HEK293 (cell line): ENCODE data around the gene CSNK1E.
A peak's percentile ranks its signal among the peaks of the same experiment; 100 is the strongest.

Experiments
- CTCF ChIA-PET: fragments of 350-600 bp; formaldehyde crosslinking; extraction: SDS; loops from one replicate; lab custom pipeline; 2021; ENCODE audit warnings: antibody characterized with exemption; lab: Yijun Ruan, JAX
- POLR2A ChIA-PET: fragments of 300-600 bp; formaldehyde crosslinking; extraction: SDS; loops from one replicate; lab custom pipeline; 2020; ENCODE audit warnings: antibody characterized with exemption, inconsistent platforms; lab: Yijun Ruan, JAX
- H3K27ac ChIP-seq: fragments of 200-500 bp; sonication (Bioruptor generic); 2 replicates; pipeline ENCODE4 v1.5.1; 2014; ENCODE audit warnings: low read depth, low read length, control low read depth, inconsistent platforms; ENCODE audit errors: extremely low read depth
- H3K36me3 ChIP-seq, 2 experiments: fragments of 200-500 bp in 1 of 2; sonication (Bioruptor generic) in 1 of 2; 1 replicate in 1 of 2; 2 replicates in 1 of 2; pipeline ENCODE4 v1.5.1; 2014 to 2017; ENCODE audit warnings: inconsistent platforms in 2 of 2, low read length in 2 of 2; ENCODE audit not compliant: control insufficient read depth in 2 of 2, insufficient read depth in 1 of 2
- H3K4me1 ChIP-seq: fragments of 200-500 bp; sonication (Bioruptor generic); 2 replicates; pipeline ENCODE4 v1.5.1; 2014; ENCODE audit warnings: mild to moderate bottlenecking, low read length, inconsistent platforms; ENCODE audit not compliant: control insufficient read depth, insufficient read depth
- H3K4me3 ChIP-seq: 2 replicates; pipeline ENCODE4 v1.5.1; 2011; ENCODE audit warnings: low read depth, mild to moderate bottlenecking, control low read depth, low read length, moderate library complexity
- H3K9me3 ChIP-seq: fragments of 200-500 bp; sonication (Bioruptor generic); 2 replicates; pipeline ENCODE4 v1.5.1; 2014; ENCODE audit warnings: low read depth, low read length, inconsistent platforms; ENCODE audit not compliant: control insufficient read depth, insufficient read depth
- HOXA7 ChIP-seq: sonication (generic); formaldehyde crosslinking; IDR thresholded peaks from 2 replicates; pipeline ENCODE4 v1.8.1; 2022; ENCODE audit warnings: missing genetic modification reagents, borderline replicate concordance
- PRDM10 ChIP-seq: fragments of 450-650 bp; formaldehyde crosslinking; IDR thresholded peaks from 2 replicates; pipeline ENCODE4 v1.5.1; 2016; ENCODE audit warnings: missing biosample characterization, missing genetic modification characterization
- RBAK ChIP-seq: fragments of 450-650 bp; formaldehyde crosslinking; IDR thresholded peaks from 2 replicates; pipeline ENCODE4 v1.5.1; 2016; ENCODE audit warnings: missing biosample characterization, missing genetic modification characterization
- ZBTB1 ChIP-seq: fragments of 450-650 bp; formaldehyde crosslinking; IDR thresholded peaks from 2 replicates; pipeline ENCODE4 v1.5.1; 2016; ENCODE audit warnings: missing biosample characterization, missing genetic modification characterization
- ZBTB44 ChIP-seq: fragments of 450-650 bp; IDR thresholded peaks from 2 replicates; pipeline ENCODE4 v1.5.1; 2018; ENCODE audit warnings: missing biosample characterization, mild to moderate bottlenecking, missing genetic modification characterization
- ZNF518A ChIP-seq: fragments of 450-650 bp; formaldehyde crosslinking; conservative IDR thresholded peaks from 2 replicates; pipeline ENCODE4 v1.5.1; 2016; ENCODE audit warnings: low read depth, missing biosample characterization, missing genetic modification characterization
- ZNF580 ChIP-seq: fragments of 450-650 bp; formaldehyde crosslinking; IDR thresholded peaks from 2 replicates; pipeline ENCODE4 v1.5.1; 2016; ENCODE audit warnings: missing biosample characterization, missing genetic modification characterization
- ZNF792 ChIP-seq: fragments of 450-650 bp; formaldehyde crosslinking; IDR thresholded peaks from 2 replicates; pipeline ENCODE4 v1.5.1; 2016; ENCODE audit warnings: missing biosample characterization, missing genetic modification characterization

Gene CSNK1E

GRCh38 chr22:38259370-38259769, 57.9 kb downstream of the CSNK1E start:
- Histone ChIP-seq H3K36me3 (peaks cover 0 to 12% of the 10 kb centered on the region in 2 experiments; a peak in 2 of 3 replicates), H3K4me1 (peaks cover 11% of the 10 kb centered on the region), H3K4me3 (no peak overlapping the region), H3K9me3 (no peaks in the 10 kb centered on the region), H3K27ac (no peak overlapping the region)
- ChIA-PET POLR2A (interaction anchor here (0.5 kb wide), 1 partner anchor 8 kb away, joined by 3 read pairs; no protein-coding TSS in a partner anchor), CTCF (interaction anchor here (0.9 kb wide), 1 partner anchor 207 kb away, joined by 3 read pairs; no protein-coding TSS in a partner anchor)
- no peak for TF ChIP-seq ZBTB44 (tag by site-specific recombination)
- TF ChIP-seq PRDM10 (tag by site-specific recombination), result peak; percentile 69
- TF ChIP-seq ZNF518A (tag by site-specific recombination), result no peak
- no peak for TF ChIP-seq ZNF792 (tag by site-specific recombination)
- TF ChIP-seq, all 188 proteins: peak for 1

GRCh38 chr22:38258895-38259294, 58.3 kb downstream of the CSNK1E start:
- Histone ChIP-seq H3K36me3 (peaks cover 0 to 8% of the 10 kb centered on the region in 2 experiments; a peak in 2 of 3 replicates), H3K4me1 (peaks cover 11% of the 10 kb centered on the region), H3K4me3 (no peak overlapping the region), H3K27ac (no peak overlapping the region), H3K9me3 (no peaks in the 10 kb centered on the region)
- TF ChIP-seq HOXA7 (CRISPR knock-in tag), result no peak
- no peak for TF ChIP-seq RBAK
- no peak for TF ChIP-seq ZNF580 (tag by site-specific recombination)
- TF ChIP-seq ZBTB1 (tag by site-specific recombination), result no peak
- POLR2A ChIA-PET, result interaction anchor here (0.6 to 0.7 kb wide), 2 partner anchors 65 to 125 kb away, joined by 4 to 6 read pairs; no protein-coding TSS in a partner anchor
- CTCF ChIA-PET, result interaction anchor here (0.7 to 0.9 kb wide), 2 partner anchors 47 to 207 kb away, joined by 3 read pairs; no protein-coding TSS in a partner anchor
